Fibroblast of lung (primary cell): ENCODE data around the gene MMP8.

Experiments used
- EZH2 ChIP-seq: IDR thresholded peaks from 2 replicates; pipeline ENCODE4 v1.5.1; 2012; ENCODE audit warnings: low read length, control low read depth, mild to moderate bottlenecking; ENCODE audit errors: missing control alignments
- TF ChIP-seq, protein P1 (sequence below), 2 donors: IDR thresholded peaks in 1 of 2; conservative IDR thresholded peaks in 1 of 2; 1 replicate in 1 of 2; 2 replicates in 1 of 2; pipeline ENCODE4 v1.5.1; 2011 to 2012; ENCODE audit warnings: low read length in 2 of 2, control low read depth in 1 of 2, inconsistent platforms in 1 of 2, low read depth in 1 of 2, mild to moderate bottlenecking in 1 of 2

GRCh38 chr11:102749101-102749722 is 24.5 kb upstream of the MMP8 start:
- TF ChIP-seq, protein P1, sequence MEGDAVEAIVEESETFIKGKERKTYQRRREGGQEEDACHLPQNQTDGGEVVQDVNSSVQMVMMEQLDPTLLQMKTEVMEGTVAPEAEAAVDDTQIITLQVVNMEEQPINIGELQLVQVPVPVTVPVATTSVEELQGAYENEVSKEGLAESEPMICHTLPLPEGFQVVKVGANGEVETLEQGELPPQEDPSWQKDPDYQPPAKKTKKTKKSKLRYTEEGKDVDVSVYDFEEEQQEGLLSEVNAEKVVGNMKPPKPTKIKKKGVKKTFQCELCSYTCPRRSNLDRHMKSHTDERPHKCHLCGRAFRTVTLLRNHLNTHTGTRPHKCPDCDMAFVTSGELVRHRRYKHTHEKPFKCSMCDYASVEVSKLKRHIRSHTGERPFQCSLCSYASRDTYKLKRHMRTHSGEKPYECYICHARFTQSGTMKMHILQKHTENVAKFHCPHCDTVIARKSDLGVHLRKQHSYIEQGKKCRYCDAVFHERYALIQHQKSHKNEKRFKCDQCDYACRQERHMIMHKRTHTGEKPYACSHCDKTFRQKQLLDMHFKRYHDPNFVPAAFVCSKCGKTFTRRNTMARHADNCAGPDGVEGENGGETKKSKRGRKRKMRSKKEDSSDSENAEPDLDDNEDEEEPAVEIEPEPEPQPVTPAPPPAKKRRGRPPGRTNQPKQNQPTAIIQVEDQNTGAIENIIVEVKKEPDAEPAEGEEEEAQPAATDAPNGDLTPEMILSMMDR (conservative IDR thresholded peaks at IDR 0.05 in 1 of 2, IDR thresholded peaks at IDR 0.05 in 1 of 2; ENCODE audit: low read depth in 1 of 2, low read length in 2 of 2), result no peak
- no peak for TF ChIP-seq EZH2
